LNCaP clone FGC (cell line): Measurements from ENCODE around the gene SPON1.

Experiments used
- DNase-seq: peaks from one replicate; pipeline ENCODE4 v3.0.0-alpha.2; 2011; ENCODE audit warnings: low read depth
- H3K4me3 ChIP-seq: 2 replicates; pipeline ENCODE4 v1.5.1; 2011; ENCODE audit warnings: mild to moderate bottlenecking, low read depth, low read length, control low read depth
- TF ChIP-seq, protein P1 (sequence below): IDR thresholded peaks from 2 replicates; pipeline ENCODE4 v1.5.1; 2012; ENCODE audit warnings: mild to moderate bottlenecking; ENCODE audit not compliant: control insufficient read depth, insufficient read depth; ENCODE audit errors: extremely low read depth

Gene SPON1

GRCh38 chr11:14119357-14119756, 156.8 kb downstream of the SPON1 start:
- no peak overlapping the region for H3K4me3 ChIP-seq
- TF ChIP-seq, protein P1, sequence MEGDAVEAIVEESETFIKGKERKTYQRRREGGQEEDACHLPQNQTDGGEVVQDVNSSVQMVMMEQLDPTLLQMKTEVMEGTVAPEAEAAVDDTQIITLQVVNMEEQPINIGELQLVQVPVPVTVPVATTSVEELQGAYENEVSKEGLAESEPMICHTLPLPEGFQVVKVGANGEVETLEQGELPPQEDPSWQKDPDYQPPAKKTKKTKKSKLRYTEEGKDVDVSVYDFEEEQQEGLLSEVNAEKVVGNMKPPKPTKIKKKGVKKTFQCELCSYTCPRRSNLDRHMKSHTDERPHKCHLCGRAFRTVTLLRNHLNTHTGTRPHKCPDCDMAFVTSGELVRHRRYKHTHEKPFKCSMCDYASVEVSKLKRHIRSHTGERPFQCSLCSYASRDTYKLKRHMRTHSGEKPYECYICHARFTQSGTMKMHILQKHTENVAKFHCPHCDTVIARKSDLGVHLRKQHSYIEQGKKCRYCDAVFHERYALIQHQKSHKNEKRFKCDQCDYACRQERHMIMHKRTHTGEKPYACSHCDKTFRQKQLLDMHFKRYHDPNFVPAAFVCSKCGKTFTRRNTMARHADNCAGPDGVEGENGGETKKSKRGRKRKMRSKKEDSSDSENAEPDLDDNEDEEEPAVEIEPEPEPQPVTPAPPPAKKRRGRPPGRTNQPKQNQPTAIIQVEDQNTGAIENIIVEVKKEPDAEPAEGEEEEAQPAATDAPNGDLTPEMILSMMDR, result no peak
- no peak for DNase-seq

GRCh38 chr11:14124350-14124749, 161.8 kb downstream of the SPON1 start:
- no peak for DNase-seq
- TF ChIP-seq, protein P1, result no peak
- H3K4me3 ChIP-seq, result no peak overlapping the region

GRCh38 chr11:14124886-14125285, 162.4 kb downstream of the SPON1 start:
- TF ChIP-seq, protein P1, result no peak
- DNase-seq, result no peak
- H3K4me3 ChIP-seq, result no peak overlapping the region

DNA sequence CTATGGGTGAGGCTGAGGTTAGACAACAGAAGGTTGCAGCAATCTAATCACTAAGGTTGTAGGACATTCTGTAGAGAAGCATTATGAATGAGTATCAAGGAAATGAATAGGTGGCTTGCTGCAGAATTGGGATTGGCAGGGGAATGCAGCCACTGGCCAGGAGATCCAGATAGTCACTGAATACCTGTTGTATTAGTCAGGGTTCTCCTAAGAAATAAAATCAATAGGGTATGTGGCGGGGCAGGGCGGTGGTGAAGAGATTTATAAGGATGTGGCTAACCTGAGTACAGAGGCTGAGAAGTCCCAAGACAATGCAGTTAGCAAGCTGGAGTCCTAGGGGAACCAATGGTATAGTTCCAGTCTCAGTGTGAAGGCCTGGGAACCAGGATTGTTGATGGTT, 163.0 kb downstream of the SPON1 start:
- DNase-seq, result no peak
- H3K4me3 ChIP-seq, result no peak overlapping the region
- TF ChIP-seq, protein P1, result no peak

DNA sequence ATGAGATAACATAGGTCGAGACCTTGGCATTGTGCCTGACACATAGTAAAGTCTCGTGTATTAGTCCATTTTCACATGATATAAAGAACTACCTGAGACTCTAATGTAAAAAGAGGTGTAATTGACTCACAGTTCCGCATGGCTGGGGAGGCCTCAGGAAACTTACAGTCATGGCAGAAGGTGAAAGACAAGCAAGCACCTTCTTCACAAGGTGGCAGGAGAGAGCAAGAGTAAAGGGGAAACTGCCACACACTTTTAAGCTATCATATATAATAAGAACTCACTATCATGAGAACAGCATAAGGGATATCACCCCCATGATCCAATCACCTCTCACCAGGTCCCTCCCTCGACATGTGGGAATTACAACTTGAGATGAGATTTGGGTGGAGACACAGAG, 165.2 kb downstream of the SPON1 start:
- DNase-seq, result no peak
- no peak overlapping the region for H3K4me3 ChIP-seq
- TF ChIP-seq, protein P1, result no peak

GRCh38 chr11:14132312-14132711, 169.8 kb downstream of the SPON1 start:
- H3K4me3 ChIP-seq, result no peak overlapping the region
- TF ChIP-seq, protein P1, result no peak
- no peak for DNase-seq

DNA sequence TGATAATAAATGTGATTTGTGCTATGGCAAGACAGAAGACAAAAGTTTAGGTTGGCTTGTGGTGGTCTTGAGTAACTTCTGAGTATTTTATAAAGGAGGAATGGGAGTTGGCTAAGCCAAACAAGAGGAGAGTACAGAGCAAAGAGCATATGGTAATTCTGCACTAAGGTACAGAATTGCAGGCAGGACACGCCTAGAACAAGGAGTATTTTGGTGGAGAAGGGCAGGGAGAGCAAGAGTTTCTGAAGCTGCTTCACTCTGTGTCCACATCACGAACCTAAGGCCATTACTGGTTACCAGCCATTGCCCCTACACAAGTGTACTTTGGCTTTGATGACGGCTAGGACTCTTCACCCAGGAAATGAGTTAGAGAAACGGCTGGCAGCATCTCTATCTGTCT, 170.9 kb downstream of the SPON1 start:
- DNase-seq, result no peak
- H3K4me3 ChIP-seq, result no peak overlapping the region
- TF ChIP-seq, protein P1, result no peak
